ENCODE results near the gene DIAPH3. TPM values are rescaled to one million over a fixed set of nuclear protein-coding genes. Genes with fewer than 3 reads are reported as not detected.
A peak's percentile ranks its signal among the peaks of the same experiment; 100 is the strongest.
"Not testable (repeated sequence)": the region's sequence is repeated elsewhere in the genome, so short reads cannot be mapped to it uniquely, and the experiment has no call there.

Gene DIAPH3, protein sequence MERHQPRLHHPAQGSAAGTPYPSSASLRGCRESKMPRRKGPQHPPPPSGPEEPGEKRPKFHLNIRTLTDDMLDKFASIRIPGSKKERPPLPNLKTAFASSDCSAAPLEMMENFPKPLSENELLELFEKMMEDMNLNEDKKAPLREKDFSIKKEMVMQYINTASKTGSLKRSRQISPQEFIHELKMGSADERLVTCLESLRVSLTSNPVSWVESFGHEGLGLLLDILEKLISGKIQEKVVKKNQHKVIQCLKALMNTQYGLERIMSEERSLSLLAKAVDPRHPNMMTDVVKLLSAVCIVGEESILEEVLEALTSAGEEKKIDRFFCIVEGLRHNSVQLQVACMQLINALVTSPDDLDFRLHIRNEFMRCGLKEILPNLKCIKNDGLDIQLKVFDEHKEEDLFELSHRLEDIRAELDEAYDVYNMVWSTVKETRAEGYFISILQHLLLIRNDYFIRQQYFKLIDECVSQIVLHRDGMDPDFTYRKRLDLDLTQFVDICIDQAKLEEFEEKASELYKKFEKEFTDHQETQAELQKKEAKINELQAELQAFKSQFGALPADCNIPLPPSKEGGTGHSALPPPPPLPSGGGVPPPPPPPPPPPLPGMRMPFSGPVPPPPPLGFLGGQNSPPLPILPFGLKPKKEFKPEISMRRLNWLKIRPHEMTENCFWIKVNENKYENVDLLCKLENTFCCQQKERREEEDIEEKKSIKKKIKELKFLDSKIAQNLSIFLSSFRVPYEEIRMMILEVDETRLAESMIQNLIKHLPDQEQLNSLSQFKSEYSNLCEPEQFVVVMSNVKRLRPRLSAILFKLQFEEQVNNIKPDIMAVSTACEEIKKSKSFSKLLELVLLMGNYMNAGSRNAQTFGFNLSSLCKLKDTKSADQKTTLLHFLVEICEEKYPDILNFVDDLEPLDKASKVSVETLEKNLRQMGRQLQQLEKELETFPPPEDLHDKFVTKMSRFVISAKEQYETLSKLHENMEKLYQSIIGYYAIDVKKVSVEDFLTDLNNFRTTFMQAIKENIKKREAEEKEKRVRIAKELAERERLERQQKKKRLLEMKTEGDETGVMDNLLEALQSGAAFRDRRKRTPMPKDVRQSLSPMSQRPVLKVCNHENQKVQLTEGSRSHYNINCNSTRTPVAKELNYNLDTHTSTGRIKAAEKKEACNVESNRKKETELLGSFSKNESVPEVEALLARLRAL
- 1 to 10 TPM; 1.3 to 5.7 (median 3.1) TPM for total RNA-seq
- long read RNA-seq, donor 1, full-length matches to known transcripts = 1 of 1 reads
- long read RNA-seq, donor 1, partial matches to known transcripts = 0 of 1 reads
- long read RNA-seq, donor 1, other reads (novel, unspliced or antisense) = 0 of 1 reads
- long read RNA-seq, donor 2, partial matches to known transcripts = 5 of 5 reads
- long read RNA-seq, donor 2, other reads (novel, unspliced or antisense) = 0 of 5 reads

DNA sequence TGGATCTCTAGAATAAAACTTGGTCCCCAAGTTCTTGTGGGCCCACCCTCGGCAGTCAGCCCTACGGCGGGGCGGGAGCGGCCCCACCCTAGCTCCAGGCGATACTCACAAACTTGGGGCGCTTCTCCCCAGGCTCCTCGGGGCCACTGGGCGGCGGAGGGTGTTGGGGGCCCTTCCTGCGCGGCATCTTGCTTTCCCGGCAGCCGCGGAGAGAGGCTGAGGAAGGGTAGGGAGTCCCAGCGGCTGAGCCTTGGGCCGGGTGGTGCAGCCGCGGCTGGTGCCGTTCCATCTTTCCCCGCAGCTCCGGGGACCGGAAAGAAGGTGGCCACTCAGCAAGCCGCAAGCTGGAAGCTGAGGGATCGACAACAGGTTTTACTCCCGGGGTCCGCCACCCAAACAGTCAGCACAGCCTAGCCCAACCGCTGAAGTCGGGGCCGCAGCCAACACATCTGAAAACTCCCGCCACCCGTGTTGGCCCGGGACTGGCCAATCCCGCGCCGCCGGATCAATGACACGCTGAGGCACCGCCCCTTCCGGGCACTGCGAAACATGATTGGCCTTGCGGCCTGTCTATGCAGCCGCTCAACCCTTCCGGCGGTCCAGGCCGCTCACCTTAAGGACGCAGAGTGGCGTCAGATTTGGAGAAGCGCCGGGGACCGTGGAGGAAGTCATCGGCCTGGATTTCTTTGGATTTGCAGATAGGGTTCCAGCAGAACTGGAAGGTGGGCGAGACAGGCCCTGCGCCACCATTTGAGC, at the start of gene DIAPH3:
DIAPH3 (minus strand) TSS at position 451 of the 756 bp plus-strand sequence; CDS start at position 289, 162 bp downstream.
- H3K4me3 ChIP-seq = peak within 1 kb of the TSS; percentile 43
- intact Hi-C loops (cut with DNase I, micrococcal nuclease) = no loop called here
- DNase-seq (peak; percentile 96 to 98 (median 97)), ATAC-seq (peak; percentile 100)
- no peaks in the 10 kb centered on the region for H3K36me3 ChIP-seq (ENCODE audit: low read depth)
- no peaks in the 10 kb centered on the region for H3K4me1 ChIP-seq (ENCODE audit: low read depth)
- TF ChIP-seq CTCF (IDR thresholded peaks at IDR 0.05) = no peak
- no peaks in the 10 kb centered on the region for H3K9me3 ChIP-seq

DNA sequence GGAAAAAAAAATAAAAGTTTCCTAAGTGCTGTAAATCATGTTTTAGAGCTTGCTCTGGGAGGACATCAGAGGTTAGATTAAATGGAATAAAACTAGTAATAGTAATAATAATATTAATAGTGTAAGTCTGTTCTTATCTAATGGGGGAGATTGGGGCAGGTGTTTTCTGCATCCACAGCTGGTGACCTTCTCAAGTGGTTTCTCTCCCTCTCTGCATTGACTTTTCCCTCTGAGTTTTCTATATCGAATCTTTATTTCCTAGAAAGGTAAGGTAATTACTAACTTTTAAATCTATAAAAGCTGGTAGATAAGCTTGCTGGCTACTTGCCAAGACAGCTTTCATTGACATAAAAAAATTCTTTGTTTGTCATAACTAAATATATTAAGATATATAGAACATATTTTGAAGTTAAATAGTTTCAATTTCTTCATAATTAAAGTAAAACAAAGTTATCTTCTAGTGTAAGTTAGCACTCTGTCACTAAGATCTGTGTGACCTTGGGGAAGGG, 49.6 kb upstream of the DIAPH3 start:
- H3K4me3 ChIP-seq = no peak overlapping the region
- H3K4me1 ChIP-seq (ENCODE audit: low read depth) = no peaks in the 10 kb centered on the region
- intact Hi-C loops (cut with DNase I, micrococcal nuclease) = no loop called here
- ATAC-seq = no peak
- H3K36me3 ChIP-seq (ENCODE audit: low read depth) = no peaks in the 10 kb centered on the region
- TF ChIP-seq CTCF (IDR thresholded peaks at IDR 0.05) = no peak
- no peak for DNase-seq
- no peaks in the 10 kb centered on the region for H3K9me3 ChIP-seq

- DNase-seq = no peak
- intact Hi-C loops (cut with DNase I, micrococcal nuclease) = no loop called here
- TF ChIP-seq CTCF (IDR thresholded peaks at IDR 0.05) = no peak
- Histone ChIP-seq H3K4me3 (no peak overlapping the region), H3K36me3 (ENCODE audit: low read depth) (no peaks in the 10 kb centered on the region), H3K9me3 (no peaks in the 10 kb centered on the region), H3K4me1 (ENCODE audit: low read depth) (no peaks in the 10 kb centered on the region)
- no peak for ATAC-seq
These were observed 47.8 kb upstream of the DIAPH3 start for GRCh38 chr13:60211548-60211947.

GRCh38 chr13:60210510-60211330, 47.0 kb upstream of the DIAPH3 start:
- ATAC-seq (no peak), DNase-seq (no peak)
- Histone ChIP-seq H3K4me3 (no peak overlapping the region), H3K4me1 (ENCODE audit: low read depth) (no peaks in the 10 kb centered on the region), H3K36me3 (ENCODE audit: low read depth) (no peaks in the 10 kb centered on the region), H3K9me3 (no peaks in the 10 kb centered on the region)
- TF ChIP-seq CTCF (IDR thresholded peaks at IDR 0.05) = no peak
- intact Hi-C loops (cut with DNase I, micrococcal nuclease) = no loop called here

- H3K36me3 ChIP-seq (ENCODE audit: low read depth); ATAC-seq; H3K4me1 ChIP-seq (ENCODE audit: low read depth); H3K4me3 ChIP-seq; intact Hi-C loops (cut with DNase I, micrococcal nuclease); H3K9me3 ChIP-seq; DNase-seq: not testable (repeated sequence)
These were observed 41.8 kb upstream of the DIAPH3 start for GRCh38 chr13:60205499-60205898.
